Cardiac muscle cell (in vitro differentiated cells and primary cell): Measurements from ENCODE around the gene GPX5. TPM values are rescaled to one million over a fixed set of nuclear protein-coding genes. Genes with fewer than 3 reads are reported as not detected.

ENCODE experiments used
- DNase-seq, 2 donors: peaks; one replicate each; pipeline versions ENCODE4 v3.0.0 to v3.0.0-alpha.2; 2010 to 2017; ENCODE audit warnings: low read depth in 1 of 2, low spot score in 1 of 2
- H3K27ac ChIP-seq: fragments of 200-600 bp; sonication (generic); 2 replicates; pipeline ENCODE4 v1.5.1; 2016
- H3K27me3 ChIP-seq: fragments of 200-600 bp; sonication (generic); 2 replicates; pipeline ENCODE4 v1.6.0; 2016; ENCODE audit warnings: control low read depth
- H3K36me3 ChIP-seq: fragments of 200-600 bp; sonication (generic); 2 replicates; pipeline ENCODE4 v1.5.1; 2016; ENCODE audit warnings: control low read depth
- H3K4me1 ChIP-seq: fragments of 200-600 bp; sonication (generic); 2 replicates; pipeline ENCODE4 v1.8.1; 2017; ENCODE audit warnings: low read depth, mild to moderate bottlenecking, mixed run types
- H3K4me3 ChIP-seq: fragments of 200-600 bp; sonication (generic); 2 replicates; pipeline ENCODE4 v1.5.1; 2016; ENCODE audit warnings: mild to moderate bottlenecking
- H3K9me3 ChIP-seq: fragments of 200-600 bp; sonication (generic); 2 replicates; pipeline ENCODE4 v1.5.1; 2017; ENCODE audit warnings: low read depth, mild to moderate bottlenecking, control low read depth
- polyA plus RNA-seq: library from polyadenylated mRNA; unstranded; fragments of >200 nt; fragmentation: Nextera tagmentation; extraction: Ambion mirVana; gene quantifications from 2 replicates; pipeline ENCODE4 v1.2.1, GENCODE V29; 2016
- total RNA-seq: library from RNA; depleted of rRNA; stranded (reverse); fragments of >200 nt; gene quantifications from 2 replicates; pipeline ENCODE4 v1.2.3, GENCODE V29; 2016
- TF ChIP-seq, protein P1 (sequence below): IDR thresholded peaks from 2 replicates; pipeline ENCODE4 v1.5.1; 2012; ENCODE audit warnings: low read depth, mild to moderate bottlenecking, low read length

GPX5 gene
- total and polyA plus RNA-seq, 2 experiments from 2014 or later = 0.30 to 3.6 TPM

DNA sequence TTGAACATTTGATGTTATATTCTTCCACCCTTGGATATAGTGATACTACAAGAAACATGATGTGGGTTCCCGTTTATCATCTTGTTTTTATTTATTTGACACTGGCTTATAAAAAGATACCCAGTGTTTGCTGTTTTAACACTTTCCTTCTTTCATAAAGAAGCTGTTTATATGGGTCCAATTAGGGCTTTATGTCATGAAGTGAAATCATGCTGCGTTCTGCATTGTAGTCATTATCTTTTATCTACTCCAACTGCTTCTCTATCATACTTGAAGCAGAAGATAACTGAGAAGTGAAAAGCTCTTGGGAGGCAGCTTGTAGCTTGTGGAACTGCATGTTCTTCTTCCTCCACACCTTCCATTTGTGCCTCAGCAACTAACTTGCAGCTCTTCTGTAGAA is 57.8 kb downstream of the GPX5 start:
- H3K27ac ChIP-seq = no peak overlapping the region
- no peaks in the 10 kb centered on the region for H3K9me3 ChIP-seq
- no peaks in the 10 kb centered on the region for H3K27me3 ChIP-seq
- no peaks in the 10 kb centered on the region for H3K36me3 ChIP-seq
- no peak for DNase-seq
- H3K4me1 ChIP-seq = peaks cover 15% of the 10 kb centered on the region
- H3K4me3 ChIP-seq = no peak overlapping the region
- TF ChIP-seq, protein P1, sequence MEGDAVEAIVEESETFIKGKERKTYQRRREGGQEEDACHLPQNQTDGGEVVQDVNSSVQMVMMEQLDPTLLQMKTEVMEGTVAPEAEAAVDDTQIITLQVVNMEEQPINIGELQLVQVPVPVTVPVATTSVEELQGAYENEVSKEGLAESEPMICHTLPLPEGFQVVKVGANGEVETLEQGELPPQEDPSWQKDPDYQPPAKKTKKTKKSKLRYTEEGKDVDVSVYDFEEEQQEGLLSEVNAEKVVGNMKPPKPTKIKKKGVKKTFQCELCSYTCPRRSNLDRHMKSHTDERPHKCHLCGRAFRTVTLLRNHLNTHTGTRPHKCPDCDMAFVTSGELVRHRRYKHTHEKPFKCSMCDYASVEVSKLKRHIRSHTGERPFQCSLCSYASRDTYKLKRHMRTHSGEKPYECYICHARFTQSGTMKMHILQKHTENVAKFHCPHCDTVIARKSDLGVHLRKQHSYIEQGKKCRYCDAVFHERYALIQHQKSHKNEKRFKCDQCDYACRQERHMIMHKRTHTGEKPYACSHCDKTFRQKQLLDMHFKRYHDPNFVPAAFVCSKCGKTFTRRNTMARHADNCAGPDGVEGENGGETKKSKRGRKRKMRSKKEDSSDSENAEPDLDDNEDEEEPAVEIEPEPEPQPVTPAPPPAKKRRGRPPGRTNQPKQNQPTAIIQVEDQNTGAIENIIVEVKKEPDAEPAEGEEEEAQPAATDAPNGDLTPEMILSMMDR = no peak

Other genes starting within 250 kb of the GPX5 start
- gene PGBD1, start 244.3 kb upstream of the GPX5 start, total RNA-seq = 7.5 and 8.2 TPM in 2 replicates
- 6.0 and 8.2 TPM in 2 replicates for gene PGBD1, start 244.3 kb upstream of the GPX5 start, polyA plus RNA-seq
- 5.0 and 8.1 TPM in 2 replicates for gene ZSCAN31, start 189.7 kb upstream of the GPX5 start, total RNA-seq
- gene ZSCAN31, start 189.7 kb upstream of the GPX5 start, polyA plus RNA-seq = 3.8 and 6.8 TPM in 2 replicates
- 11.2 and 13.3 TPM in 2 replicates for gene ZKSCAN3, start 175.9 kb upstream of the GPX5 start, total RNA-seq
- gene ZKSCAN3, start 175.9 kb upstream of the GPX5 start, polyA plus RNA-seq = 7.2 and 7.8 TPM in 2 replicates
- gene ZSCAN12, start 126.1 kb upstream of the GPX5 start, total RNA-seq = 7.6 and 12.0 TPM in 2 replicates
- gene ZSCAN12, start 126.1 kb upstream of the GPX5 start, polyA plus RNA-seq = 7.0 and 7.3 TPM in 2 replicates
- 6.9 and 11.3 TPM in 2 replicates for gene ZSCAN23, start 82.4 kb upstream of the GPX5 start, total RNA-seq
- 0.90 and 4.9 TPM in 2 replicates for gene ZSCAN23, start 82.4 kb upstream of the GPX5 start, polyA plus RNA-seq
- not detected in 2 replicates for gene GPX6, start 10.1 kb upstream of the GPX5 start, total RNA-seq
- not detected in 2 replicates for gene GPX6, start 10.1 kb upstream of the GPX5 start, polyA plus RNA-seq